SK-N-SH treated with all-trans-retinoic acid at 6 μM for 48 hours (cell line): ENCODE results near the gene KLK3.

ENCODE experiments used
- GLIS3 ChIP-seq: fragments of 250-450 bp; sonication (Bioruptor Pico); IDR thresholded peaks from 2 replicates; pipeline ENCODE4 v1.5.0; 2020; ENCODE audit warnings: mild to moderate bottlenecking, moderate library complexity
- TCF4 ChIP-seq: fragments of 250-450 bp; sonication (Bioruptor Pico); IDR thresholded peaks from 2 replicates; pipeline ENCODE4 v1.8.0; 2021; ENCODE audit warnings: mild to moderate bottlenecking, moderate library complexity, borderline replicate concordance

DNA sequence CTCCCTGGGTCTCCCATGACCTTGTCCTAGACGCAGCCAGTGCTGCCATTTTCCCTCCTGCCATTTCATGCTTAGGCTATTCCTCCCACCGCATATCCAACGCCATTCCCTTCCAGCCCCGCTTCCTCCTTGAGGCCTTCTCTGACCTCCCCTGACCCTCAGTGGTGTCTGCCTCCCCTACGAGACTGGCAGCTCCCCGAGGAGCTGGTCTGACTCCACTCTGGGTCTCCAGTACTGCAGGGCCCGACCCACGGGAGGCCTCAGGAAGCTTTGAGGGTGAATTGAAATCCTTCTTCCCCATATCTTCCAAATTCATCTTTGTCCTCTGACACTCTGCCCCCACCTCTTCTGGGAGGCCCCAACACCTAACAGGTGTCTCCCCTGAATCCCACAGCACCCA is 22.0 kb upstream of the KLK3 start:
- no peak for TF ChIP-seq TCF4 (CRISPR knock-in tag)
- no peak for TF ChIP-seq GLIS3 (CRISPR knock-in tag)
